Body of pancreas (tissue), 4 donors: ENCODE results near the gene OSBPL6. TPM values are rescaled to one million over a fixed set of nuclear protein-coding genes. Genes with fewer than 3 reads are reported as not detected.

ENCODE experiments used
- ATAC-seq: fragments of 150-250 bp; one replicate; pipeline ENCODE4 v1.9.1; 2016
- DNase-seq, 4 donors: peaks; one replicate each; pipeline ENCODE4 v3.0.0-alpha.2; 2019
- H3K27ac ChIP-seq, 4 donors: fragments of 200-600 bp; sonication (generic); 1 replicate in 3 of 4; 2 replicates in 1 of 4; pipeline versions ENCODE4 v1.5.1 to v1.6.1; 2016 to 2019; ENCODE audit warnings: mild to moderate bottlenecking in 1 of 4, mixed read lengths in 1 of 4, moderate library complexity in 1 of 4
- H3K27me3 ChIP-seq, 2 donors: fragments of 200-600 bp; sonication (generic); one replicate each; pipeline ENCODE4 v1.6.0; 2016; ENCODE audit warnings: mild to moderate bottlenecking in 1 of 2
- H3K36me3 ChIP-seq, 2 donors: fragments of 200-600 bp; sonication (generic); replicated peaks in 1 of 2; 2 replicates each; pipeline ENCODE4 v1.5.1; 2016; ENCODE audit warnings: low read depth in 2 of 2; ENCODE audit not compliant: insufficient read depth in 1 of 2
- H3K4me1 ChIP-seq: fragments of 200-600 bp; sonication (generic); one replicate; pipeline ENCODE4 v1.6.0; 2016
- H3K4me3 ChIP-seq, 2 donors: fragments of 200-600 bp; sonication (generic); 1 replicate in 1 of 2; 2 replicates in 1 of 2; pipeline ENCODE4 v1.5.1; 2016 to 2019
- H3K9me3 ChIP-seq, 3 donors: fragments of 200-600 bp; sonication (generic); 1 replicate in 2 of 3; 2 replicates in 1 of 3; pipeline ENCODE4 v1.5.1; 2016
- CTCF ChIP-seq, 7 experiments: fragments of 450-650 bp in 4 of 7; fragments of 200-600 bp in 3 of 7; sonication (generic) in 3 of 7; IDR thresholded peaks; one replicate each; pipeline ENCODE4 v1.5.1; 2016 to 2019; ENCODE audit warnings: antibody characterized with exemption in 7 of 7
- POLR2A ChIP-seq, 3 donors: fragments of 450-650 bp; IDR thresholded peaks; one replicate each; pipeline ENCODE4 v1.6.1; 2016; ENCODE audit warnings: antibody characterized with exemption in 3 of 3, mild to moderate bottlenecking in 2 of 3
- WGBS, 2 donors: methylation state at CpG; one replicate each; pipeline ENCODE4 v1.1.5; 2017; 5-methylcytosine and 5-hydroxymethylcytosine counted together
- intact Hi-C: fragments of 100-400 bp; cut with DNase I; formaldehyde crosslinking; loops from one replicate; pipeline ENCODE4 v1.15.1; 2023
- total RNA-seq, 2 donors: library from RNA; depleted of rRNA; stranded (reverse); fragments of >200 nt; gene quantifications; one replicate each; pipeline ENCODE4 v1.1.0, GENCODE V29; 2016

The OSBPL6 gene
- total RNA-seq, 2 donors from 2014 or later = 0.26 to 2.0 TPM

GRCh38 chr2:178385595-178386148 is 191.4 kb downstream of the OSBPL6 start:
- H3K36me3 ChIP-seq = no peaks in the 10 kb centered on the region
- no peaks in the 10 kb centered on the region for H3K9me3 ChIP-seq
- 72 to 77% methylated on average over 4 of the region's 4 CpGs for WGBS, 2 donors
- H3K27ac ChIP-seq = no peak overlapping the region
- ATAC-seq = no peak
- no peaks in the 10 kb centered on the region for H3K4me1 ChIP-seq
- H3K27me3 ChIP-seq = no peaks in the 10 kb centered on the region
- no peak overlapping the region for H3K4me3 ChIP-seq
- no peak for DNase-seq
- intact Hi-C loops = no loop called here
- no peak for TF ChIP-seq CTCF (IDR thresholded peaks at IDR 0.05)
- TF ChIP-seq POLR2A (IDR thresholded peaks at IDR 0.05) = no peak

GRCh38 chr2:178386986-178387597 is 192.8 kb downstream of the OSBPL6 start:
- Histone ChIP-seq H3K4me3 (no peak overlapping the region), H3K27ac (no peak overlapping the region), H3K36me3 (no peaks in the 10 kb centered on the region), H3K9me3 (no peaks in the 10 kb centered on the region), H3K4me1 (no peaks in the 10 kb centered on the region), H3K27me3 (no peaks in the 10 kb centered on the region)
- WGBS, 2 donors = 30 to 32% methylated on average over 1 of the region's 1 CpG
- intact Hi-C loops = no loop called here
- TF ChIP-seq CTCF (IDR thresholded peaks at IDR 0.05) (no peak), POLR2A (IDR thresholded peaks at IDR 0.05) (no peak)
- no peak for DNase-seq
- no peak for ATAC-seq

GRCh38 chr2:178388287-178388686 is 194.0 kb downstream of the OSBPL6 start:
- Histone ChIP-seq H3K27ac (no peak overlapping the region), H3K4me3 (no peak overlapping the region), H3K36me3 (no peaks in the 10 kb centered on the region), H3K27me3 (no peaks in the 10 kb centered on the region), H3K9me3 (no peaks in the 10 kb centered on the region), H3K4me1 (no peaks in the 10 kb centered on the region)
- no peak for DNase-seq
- 89 to 91% methylated on average over 7 of the region's 7 CpGs for WGBS, 2 donors
- TF ChIP-seq POLR2A (IDR thresholded peaks at IDR 0.05) (no peak), CTCF (IDR thresholded peaks at IDR 0.05) (no peak)
- intact Hi-C loops = no loop called here
- ATAC-seq = no peak

GRCh38 chr2:178391701-178392100 is 197.4 kb downstream of the OSBPL6 start:
- WGBS, 2 donors = 46 to 67% methylated on average over 4 of the region's 4 CpGs
- ATAC-seq = no peak
- intact Hi-C loops = no loop called here
- no peaks in the 10 kb centered on the region for H3K9me3 ChIP-seq
- H3K27me3 ChIP-seq = no peaks in the 10 kb centered on the region
- no peak for TF ChIP-seq CTCF (IDR thresholded peaks at IDR 0.05)
- no peak for TF ChIP-seq POLR2A (IDR thresholded peaks at IDR 0.05)
- H3K27ac ChIP-seq = no peak overlapping the region
- DNase-seq = no peak
- no peak overlapping the region for H3K4me3 ChIP-seq
- no peaks in the 10 kb centered on the region for H3K36me3 ChIP-seq
- H3K4me1 ChIP-seq = no peaks in the 10 kb centered on the region

DNA sequence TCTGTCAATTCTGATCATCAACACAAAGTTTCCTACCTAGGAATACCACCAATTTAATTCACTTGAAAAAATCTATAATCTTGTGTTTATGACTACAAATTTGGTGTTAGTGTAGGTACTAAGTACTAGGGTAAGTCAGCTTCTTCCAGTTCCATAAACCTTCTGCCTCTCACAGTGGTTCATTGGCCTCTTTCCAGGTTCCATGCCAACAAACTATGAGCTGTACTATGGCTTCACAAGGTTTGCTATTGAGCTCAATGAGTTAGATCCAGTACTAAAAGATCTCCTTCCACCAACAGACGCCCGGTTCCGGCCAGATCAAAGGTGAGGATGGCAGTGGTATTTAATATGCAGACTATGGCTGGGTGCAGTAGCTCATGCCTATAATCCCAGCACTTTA is 197.9 kb downstream of the OSBPL6 start:
- Histone ChIP-seq H3K4me3 (no peak overlapping the region), H3K4me1 (no peaks in the 10 kb centered on the region), H3K27ac (no peak overlapping the region), H3K27me3 (no peaks in the 10 kb centered on the region), H3K36me3 (no peaks in the 10 kb centered on the region), H3K9me3 (no peaks in the 10 kb centered on the region)
- 75 to 87% methylated on average over 2 to 3 of the region's 3 CpGs for WGBS, 2 donors
- TF ChIP-seq POLR2A (IDR thresholded peaks at IDR 0.05) (no peak), CTCF (IDR thresholded peaks at IDR 0.05) (no peak)
- intact Hi-C loops = no loop called here
- DNase-seq = peak in 1 of 4 donors; percentile 16
- no peak for ATAC-seq
